GM19043 (cell line): Measurements from ENCODE around the gene DHRS1.

Source experiments
- ATAC-seq: cut with Tn5 transposase; IDR thresholded peaks from one replicate; pipeline ENCODE4 v1.9.1; 2021; ENCODE audit warnings: low read depth; ENCODE audit not compliant: unreplicated experiment

DHRS1 gene

DNA sequence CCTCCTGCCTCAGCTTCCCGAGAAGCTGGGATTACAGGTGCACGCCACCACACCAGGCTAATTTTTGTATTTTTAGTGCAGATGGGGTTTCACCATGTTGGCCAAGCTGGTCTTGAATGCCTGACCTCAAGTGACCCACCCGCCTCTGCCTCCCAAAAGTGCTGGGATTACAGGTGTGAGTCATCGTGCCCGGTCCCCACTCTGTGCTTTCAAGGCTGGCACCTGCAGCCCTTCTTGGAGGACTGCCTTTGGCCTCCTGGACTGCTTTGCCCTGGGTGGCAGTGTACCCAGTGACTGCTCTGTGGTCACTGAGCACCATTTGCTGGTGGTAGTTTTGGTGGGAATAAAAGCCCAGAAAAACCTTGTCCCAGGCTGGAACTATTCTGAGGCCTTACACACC, 12.6 kb downstream of the DHRS1 start:
- no peak for ATAC-seq

DNA sequence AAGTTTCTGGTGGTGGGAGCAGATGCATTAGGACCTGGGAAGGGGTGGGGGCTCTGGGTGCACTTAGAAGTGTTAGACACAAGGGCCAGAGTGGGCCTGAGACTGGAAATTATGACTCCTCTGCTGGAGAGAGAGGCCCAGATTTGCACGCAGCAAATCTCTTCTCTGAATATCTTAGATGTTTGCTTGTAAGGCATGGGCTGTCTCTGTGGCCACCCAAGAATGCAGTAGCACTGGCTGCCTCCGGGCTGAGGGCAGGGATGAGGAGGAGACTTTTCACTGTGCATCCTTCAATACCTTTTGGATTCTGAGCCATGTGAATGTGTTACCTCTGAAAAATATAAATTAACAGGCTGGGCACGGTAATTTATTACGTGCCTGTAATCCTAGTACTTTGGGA, 14.2 kb downstream of the DHRS1 start:
- ATAC-seq, result no peak

DNA sequence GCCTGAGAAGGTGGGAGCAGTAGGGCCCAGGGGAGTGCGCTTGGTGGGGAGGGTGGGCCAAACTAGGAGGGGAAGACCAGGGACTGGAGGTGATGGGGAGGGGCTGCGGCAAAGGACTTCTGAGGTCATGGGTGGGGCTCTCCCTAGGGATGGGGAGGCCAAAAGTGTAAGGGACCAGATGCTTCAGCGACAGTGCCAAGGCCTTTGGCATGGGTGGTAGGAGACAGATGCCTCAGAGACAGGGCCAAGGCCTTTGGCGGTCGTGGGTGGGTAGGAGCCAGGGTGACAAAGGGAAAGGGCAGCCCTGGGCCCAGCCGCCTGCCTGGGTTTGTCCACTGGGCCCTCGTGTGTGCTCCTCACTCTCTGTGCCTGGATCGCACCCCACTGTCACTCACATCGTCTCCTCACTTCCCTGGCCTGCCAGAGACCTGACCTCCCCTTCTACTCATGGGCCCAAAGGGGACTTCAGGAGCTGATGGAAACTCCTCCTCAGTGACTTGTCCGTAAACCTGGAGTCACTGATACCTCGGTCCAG, 15.0 kb downstream of the DHRS1 start:
- no peak for ATAC-seq

DNA sequence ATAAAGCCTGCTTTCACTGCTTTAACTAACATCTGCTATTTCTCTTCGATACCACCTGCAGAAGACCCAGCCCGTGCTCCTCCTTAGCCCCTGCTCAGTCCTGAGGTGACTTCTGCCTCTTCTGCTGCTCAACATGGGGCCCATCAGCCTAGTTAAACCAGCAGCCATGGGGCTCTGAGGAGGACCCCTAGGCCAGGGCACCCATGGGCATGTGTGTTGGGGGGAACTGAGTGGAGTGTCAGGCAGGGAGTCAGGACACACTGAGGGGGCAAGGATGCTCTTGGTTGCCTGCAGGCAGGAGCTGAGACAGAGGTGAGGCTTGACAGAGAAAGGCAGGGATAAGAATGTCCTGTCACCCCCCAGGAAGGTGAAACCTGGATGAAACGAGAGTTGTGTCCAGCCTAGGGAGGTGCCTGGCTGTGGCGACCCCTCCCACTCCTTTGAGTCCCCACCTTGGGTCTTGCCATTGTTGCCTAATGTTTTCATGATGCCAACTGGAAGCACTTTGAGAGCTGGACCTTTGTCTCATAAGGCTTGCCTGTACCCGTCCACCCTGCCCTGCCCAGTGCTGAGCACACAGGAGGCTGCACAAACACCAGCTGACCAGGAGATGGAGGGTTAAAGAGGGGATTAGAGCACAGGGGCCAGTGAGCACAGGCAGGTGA, 15.7 kb downstream of the DHRS1 start:
- no peak for ATAC-seq

DNA sequence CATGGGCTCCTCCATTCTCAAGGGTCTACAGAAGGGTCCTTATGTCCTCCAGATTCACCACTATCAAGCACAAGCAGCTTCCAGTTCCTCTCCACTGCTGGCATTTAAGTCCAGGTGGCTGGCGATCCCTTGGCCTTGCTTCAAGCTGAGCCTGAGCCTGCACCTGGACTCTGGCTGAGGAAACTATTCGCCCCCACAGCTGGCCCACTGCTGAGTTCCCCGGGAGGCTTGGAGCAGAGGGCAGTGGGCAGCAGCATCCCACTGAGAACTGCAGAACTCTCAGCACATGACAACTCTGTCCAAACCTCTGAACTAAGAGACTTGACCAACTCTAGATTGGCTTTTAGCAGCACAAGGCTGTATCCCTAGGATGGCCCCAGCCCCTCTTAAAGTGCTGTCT, 16.8 kb downstream of the DHRS1 start:
- no peak for ATAC-seq

DNA sequence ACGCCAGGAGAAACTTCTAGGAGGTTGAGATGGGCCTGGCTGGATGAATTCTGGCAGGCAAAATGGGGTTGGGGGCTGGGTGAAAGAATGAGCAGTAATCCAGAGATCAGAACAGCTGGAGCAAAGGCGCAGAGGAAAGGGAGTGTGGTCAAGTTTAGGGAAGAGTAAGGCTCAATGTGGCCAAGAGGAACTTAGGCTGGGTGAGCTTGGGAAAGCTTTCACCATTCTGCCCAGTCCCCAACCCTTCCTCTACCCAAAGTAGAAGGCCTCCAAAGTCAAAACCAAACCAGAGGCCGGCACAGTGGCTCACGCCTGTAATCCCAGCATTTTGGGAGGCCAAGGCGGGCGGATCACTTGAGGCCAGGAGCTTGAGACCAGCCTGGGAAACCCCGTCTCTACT, 17.9 kb downstream of the DHRS1 start:
- no peak for ATAC-seq

DNA sequence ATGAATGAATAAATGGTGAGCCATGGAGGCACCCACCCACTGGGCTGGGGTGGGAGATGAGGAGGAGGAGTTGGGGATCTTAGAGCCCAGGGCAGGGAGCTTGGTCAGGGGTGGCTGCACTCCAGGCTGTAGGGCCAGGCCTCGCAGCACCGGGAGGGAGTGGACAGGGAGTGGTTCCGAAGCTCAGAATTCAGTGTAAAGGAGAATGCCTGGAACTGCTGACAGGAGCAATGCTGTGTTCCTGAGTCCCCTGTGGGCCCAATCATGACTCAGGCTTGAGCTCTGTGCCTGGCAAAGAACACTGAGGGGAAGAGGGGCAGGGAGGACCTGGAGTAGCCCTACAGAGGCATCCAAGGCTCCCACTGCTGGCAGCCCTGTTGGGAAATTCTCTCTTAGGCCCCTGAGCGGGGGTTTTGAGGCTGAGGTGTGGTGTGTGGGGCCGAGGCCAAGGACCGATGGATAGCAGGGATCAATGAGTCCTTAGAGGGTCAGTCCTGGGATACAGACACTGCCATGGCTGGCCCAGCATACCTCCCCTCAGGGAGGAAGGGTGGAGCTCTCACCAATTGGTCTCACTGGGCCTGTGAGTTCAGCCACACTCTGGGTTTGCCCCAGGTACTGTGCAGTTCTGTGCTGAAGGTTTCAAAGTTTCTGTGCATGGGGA, 18.7 kb downstream of the DHRS1 start:
- ATAC-seq, result no peak

DNA sequence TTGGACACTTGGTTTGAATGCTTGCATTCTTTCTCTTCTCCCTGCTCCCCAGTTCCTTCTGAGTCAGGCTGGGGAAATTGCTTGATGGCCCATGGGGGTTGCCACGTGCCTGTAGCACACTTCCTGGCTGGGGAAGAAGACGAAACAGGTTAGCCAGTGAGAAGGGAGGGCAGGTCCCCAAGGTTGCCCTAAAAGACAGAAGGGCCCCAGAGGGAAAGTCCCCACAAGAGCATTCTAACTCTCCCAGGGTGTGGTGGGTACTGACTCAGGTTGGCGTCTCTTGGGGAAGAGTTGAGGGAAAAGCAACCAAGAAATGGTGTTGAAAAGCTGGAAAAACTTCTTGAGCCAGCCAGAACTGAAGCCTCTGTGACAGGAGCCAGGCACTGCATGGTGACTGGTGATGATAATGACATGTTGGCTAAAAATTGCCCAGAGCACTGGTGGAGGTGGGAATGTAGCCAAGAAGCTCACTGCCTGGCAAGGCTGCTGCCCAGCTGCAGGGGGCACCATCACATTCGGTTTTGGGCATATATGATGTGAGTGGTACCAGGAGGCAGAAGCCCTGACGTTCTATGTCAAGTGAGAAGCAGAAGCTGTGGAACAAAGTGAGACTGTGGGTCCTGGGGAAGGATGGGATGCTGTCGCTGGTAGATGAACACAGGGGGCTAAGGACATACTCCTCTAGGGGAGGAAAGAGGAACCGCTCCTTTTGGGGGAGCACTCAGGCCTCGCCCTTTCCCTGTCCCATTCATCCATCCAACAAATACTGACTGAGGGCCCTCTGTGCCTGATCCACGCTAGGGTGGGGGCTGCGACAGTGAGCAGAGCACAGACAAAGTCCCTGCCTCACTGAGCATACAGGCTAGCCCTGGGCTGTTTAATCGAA, 20.0 kb downstream of the DHRS1 start:
- no peak for ATAC-seq

DNA sequence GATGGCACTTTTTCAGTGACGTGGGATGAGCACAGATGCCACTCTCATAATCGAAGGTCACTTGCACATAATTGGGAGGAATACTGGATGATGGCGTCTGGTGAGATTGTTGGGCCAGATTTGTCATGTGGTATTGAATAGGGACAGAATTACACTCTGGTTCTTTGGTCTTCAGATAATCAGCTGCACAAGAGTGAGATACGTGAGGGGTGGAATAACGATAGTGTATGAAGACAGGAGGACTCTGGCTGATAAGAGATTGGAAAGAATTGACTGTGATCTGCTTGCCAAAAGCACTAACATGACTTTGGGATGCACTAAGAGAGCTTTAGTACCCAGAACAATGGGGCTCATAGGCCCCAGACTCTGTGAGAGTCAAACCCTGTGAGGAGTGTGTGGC, 21.2 kb downstream of the DHRS1 start:
- no peak for ATAC-seq

DNA sequence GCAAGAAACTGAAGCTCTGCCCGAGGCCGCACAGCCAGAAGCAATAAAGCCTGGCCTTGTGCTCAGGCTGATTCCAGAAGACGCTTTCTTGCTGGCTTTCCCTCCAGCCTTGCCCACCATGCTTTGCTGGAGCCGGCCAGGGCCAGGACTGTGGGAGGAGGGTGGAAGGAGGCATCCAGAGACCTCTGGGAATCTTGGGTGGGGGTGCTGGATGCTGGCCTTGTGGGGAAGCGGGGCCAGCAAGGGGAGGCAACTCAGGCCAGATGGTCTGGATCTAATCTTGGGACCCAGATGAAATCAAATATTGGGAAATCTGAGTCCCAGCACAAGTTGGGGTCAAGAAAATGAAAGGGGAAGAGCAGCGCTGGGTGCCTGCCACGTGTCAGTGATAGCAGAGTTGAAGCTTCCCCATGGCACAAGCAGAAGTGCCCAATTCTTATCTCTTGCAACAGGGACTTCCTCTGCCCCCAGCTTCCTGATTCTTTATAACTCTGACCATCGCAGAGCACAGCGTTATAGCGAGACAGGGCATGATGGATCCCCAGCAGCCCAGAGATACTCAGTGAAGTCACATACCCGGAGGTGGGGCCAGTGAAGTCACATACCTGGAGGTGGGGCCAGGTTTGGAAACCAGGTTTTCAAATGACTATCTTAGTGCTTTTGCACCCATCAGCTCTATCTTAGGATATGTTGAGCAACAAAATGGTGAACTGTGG, 21.8 kb downstream of the DHRS1 start:
- ATAC-seq, result no peak

DNA sequence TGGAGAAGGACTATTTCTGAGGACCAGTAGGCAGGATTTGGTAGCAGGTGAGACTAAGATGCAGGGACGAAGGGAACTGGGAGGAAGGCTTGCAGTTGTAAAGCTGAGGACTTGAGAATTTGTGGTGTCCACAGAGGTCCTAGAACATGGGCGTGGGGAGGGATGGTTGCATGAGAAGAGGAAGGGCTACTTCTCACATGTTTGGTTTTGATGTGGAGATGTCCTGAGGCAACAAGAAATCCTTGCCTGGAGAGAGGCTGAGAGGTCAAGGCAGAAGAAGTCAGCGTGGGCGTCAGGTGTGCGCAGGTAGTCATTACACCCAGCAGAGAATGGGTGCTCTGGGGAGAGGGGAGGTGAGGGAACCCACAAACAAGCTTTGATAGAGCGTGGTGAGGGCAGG, 22.5 kb downstream of the DHRS1 start:
- ATAC-seq, result no peak

DNA sequence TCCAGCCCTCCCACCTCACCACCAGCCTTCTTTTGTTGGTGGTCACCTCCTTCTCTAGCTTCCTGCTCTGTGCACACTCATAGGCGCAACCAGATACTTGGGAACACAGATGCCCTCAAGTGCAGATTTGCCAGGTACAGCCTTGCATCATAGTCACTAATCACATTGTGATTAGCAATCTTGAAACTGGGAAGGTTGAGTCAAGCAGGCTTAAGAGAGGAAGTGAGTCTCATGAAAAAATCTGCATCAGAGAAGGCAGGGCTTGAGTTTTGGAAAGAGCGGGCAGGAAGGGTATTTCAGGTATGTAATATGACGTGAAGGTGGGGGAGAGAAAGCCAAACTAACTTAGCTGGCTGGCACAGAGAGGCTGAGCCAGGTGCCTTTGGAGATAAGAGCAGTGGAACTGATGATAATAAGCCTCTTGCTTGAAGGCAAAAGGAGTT, 25.5 kb downstream of the DHRS1 start:
- ATAC-seq, result peak; percentile 35

DNA sequence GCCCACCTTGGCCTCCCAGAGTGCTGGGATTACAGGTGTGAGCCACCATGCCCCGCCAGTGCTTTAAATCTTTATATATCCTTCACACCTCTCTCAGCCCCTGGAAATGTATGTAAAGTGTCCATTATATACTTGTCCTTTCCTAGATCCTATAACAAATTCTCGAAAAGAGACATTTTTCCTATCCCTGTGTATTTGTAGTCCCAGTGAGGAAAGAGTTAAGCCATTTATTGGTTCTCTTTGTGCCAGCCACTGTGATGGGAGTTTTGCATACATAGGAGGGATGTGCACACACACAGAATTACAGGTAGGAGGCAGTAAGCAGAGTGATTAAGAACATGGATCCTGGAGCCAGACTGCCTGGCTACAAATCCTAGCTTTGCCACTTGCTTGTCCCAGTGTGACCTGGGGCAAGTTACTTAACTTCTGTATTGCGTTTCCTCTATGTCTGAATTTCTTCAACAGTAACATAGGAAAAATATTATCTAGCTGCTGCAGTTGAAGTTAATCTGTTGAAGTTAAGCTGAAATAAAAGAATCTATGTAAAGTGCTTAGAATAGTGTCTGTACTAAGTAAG, 26.1 kb downstream of the DHRS1 start:
- ATAC-seq, result no peak

DNA sequence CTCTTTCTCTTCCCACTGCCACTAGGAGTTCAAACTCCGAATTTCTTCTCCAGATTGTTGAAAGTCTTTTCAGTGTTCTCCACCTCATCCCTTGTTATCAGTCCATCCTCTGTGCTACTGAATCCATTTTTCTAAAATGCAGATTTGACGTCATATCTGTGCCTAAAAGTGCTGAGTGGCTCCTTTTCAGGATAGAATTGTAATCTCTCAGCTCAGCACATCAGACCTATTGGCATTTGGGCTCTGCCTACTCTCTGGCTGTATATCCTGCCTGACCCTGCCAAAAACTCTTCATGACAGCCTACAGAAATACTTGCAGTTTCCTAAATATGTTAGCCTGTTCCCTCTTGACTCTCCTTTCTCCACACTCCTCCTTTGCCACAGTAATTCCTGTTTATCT, 27.1 kb downstream of the DHRS1 start:
- no peak for ATAC-seq

DNA sequence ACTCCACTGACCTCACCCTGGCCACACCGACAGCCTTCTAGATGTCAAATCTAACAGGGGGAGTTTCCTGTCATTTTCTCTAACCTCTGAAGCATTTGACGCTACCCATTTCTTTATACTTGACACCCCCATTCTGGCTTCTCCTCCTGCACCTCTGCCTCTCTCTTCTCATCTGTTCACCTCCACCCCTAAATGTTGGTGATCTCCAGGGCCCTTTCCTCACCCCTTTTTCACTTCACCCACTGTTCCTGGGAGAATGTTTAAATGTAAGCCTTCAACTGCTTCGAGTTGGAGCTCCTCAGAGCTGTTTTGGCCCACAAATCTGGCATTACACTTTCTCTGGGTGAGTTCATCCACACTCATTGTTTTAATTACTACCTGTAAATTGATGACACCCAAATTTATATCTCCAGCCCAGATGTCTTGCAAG, 27.7 kb downstream of the DHRS1 start:
- ATAC-seq, result no peak

DNA sequence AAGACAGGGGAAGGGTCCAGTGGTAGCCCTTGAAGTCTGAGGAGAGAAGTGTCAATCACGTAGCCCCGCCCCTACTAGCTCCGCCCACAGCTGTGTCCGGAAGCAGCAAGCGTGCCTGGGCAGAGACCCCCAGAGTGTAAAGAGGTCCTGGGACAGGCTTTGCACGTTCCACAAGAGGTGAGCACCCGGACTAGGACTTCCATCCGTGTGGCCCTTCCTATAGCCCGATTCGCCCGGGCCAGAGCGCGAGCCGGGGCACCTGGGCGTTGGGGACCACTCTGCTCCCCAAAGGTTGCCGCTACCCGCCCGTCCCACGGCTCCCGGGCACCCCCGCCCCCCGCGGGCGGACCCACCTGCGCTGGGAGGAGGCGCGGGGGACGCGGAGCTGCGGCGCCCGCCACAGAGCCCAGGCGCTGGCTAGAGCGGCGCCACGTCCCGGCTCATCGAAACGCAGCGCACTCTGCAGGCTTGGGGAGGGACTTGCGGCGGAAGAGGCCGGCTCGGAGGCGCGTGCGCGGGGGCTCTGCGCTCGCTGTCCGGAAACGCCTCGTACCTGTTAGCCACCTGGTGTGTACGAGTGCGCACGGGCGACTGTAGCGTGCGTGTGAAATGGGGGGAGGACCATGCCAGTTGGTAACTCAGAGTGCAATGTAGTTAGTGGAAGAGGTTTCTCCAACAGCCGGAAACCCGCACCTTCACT, 28.3 kb downstream of the DHRS1 start, which contains the start of gene RABGGTA:
RABGGTA (minus strand) TSS at position 464 of the 700 bp plus-strand sequence. CDS start 482 bp downstream, outside the sequence.
- ATAC-seq, result peak; percentile 86

DNA sequence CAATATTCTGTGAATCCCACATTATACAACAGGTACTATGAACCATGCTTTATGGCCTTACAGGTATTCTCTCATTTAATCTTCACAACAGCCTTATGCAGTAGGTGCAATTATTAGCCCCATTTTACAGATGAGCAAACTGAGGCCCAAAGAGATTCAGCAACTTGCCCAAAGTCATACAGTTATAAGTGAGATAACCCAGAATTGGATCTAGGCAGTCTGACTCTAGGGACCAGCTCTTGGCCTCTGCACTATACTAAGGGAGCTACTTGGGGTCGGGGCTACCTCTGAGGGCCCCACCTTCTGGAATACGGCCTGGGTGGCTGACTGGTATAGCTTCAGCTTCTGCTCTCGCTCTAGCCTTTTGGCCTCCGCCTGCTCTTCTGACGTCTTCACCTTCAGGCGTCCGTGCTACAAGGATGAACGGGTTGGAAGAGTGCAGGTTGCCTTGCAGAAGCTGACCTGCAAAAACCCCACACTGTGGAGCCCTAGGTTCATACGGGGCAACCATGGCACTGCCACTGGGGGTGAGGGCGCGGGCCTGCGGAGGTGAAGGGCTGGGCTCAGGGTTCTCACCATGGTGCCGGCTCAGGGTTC, 28.9 kb downstream of the DHRS1 start:
- no peak for ATAC-seq

DNA sequence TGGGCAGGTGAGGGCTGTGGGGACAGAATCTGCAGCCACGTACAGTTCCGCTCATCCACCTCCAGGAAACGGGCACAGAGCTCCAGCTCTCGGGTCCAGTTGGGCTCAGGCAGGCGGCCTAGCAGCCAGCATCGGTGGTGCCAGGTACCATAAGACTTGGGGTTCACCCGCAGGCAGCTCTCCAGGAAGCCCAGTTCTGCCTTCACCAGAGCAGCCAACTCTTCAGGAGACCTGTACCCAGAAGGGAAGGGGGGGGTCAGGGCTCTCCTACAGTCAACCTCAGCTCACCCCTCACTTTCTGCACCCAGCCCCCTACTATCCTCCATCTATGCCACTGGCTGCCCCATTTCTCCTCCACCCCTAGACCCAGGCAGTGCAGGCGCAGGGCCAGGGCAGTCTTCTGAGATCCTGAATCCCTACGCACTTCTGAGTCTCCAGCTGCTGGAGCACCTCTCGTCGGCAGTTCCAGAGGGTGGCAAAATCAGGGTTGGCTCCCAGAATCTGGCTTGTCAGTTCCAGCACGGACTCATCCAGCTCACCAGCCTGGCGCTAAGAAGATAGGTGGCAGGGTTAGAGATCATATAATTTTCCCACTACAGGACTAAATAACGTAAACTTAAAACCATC, 29.6 kb downstream of the DHRS1 start:
- no peak for ATAC-seq

DNA sequence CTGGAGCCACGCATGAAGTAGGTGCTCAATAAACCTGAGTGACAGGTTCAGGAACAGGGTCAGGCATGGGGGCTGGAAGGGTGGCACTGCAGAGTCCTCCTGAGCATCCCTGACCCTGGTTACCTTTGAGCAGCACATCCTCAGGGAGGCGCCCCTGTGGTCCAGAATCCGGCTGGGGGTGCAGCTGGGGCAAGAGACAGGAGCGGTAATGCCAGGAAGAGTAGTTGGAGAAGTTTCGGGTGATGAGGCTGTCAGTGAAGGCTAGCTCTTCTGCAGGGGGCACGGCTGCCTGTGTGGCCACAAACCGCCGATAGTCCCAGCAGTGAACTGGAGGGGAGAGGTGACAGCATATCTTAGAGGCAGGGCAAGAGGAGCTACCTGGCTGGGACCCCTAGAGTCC, 30.2 kb downstream of the DHRS1 start:
- no peak for ATAC-seq
